Testis (tissue), 3 donors: ENCODE measurements around the gene TMBIM6. TPM values are rescaled to one million over a fixed set of nuclear protein-coding genes. Genes with fewer than 3 reads are reported as not detected.

Experiments used
- DNase-seq: peaks from one replicate; pipeline ENCODE4 v3.0.0-alpha.2; 2019
- H3K27ac ChIP-seq, 2 donors: fragments of 200-600 bp; sonication (generic); one replicate each; pipeline ENCODE4 v1.5.1; 2019
- H3K27me3 ChIP-seq: fragments of 200-600 bp; sonication (generic); one replicate; pipeline ENCODE4 v1.5.1; 2019
- H3K36me3 ChIP-seq: fragments of 200-600 bp; sonication (generic); one replicate; pipeline ENCODE4 v1.5.1; 2017; ENCODE audit warnings: low read depth; ENCODE audit errors: missing control alignments
- H3K4me1 ChIP-seq: fragments of 200-600 bp; sonication (generic); one replicate; pipeline ENCODE4 v1.5.1; 2019
- H3K4me3 ChIP-seq, 2 donors: fragments of 200-600 bp; sonication (generic); one replicate each; pipeline ENCODE4 v1.5.1; 2017 to 2019
- H3K9me3 ChIP-seq: fragments of 200-600 bp; sonication (generic); one replicate; pipeline ENCODE4 v1.5.1; 2017
- CTCF ChIP-seq, 3 experiments: fragments of 450-650 bp in 2 of 3; fragments of 200-600 bp in 1 of 3; sonication (generic) in 1 of 3; IDR thresholded peaks; one replicate each; pipeline ENCODE4 v1.5.1; 2016 to 2019; ENCODE audit warnings: antibody characterized with exemption in 3 of 3, mild to moderate bottlenecking in 2 of 3, moderate library complexity in 1 of 3
- POLR2A ChIP-seq: fragments of 450-650 bp; IDR thresholded peaks from one replicate; pipeline ENCODE4 v1.6.1; 2017; ENCODE audit warnings: antibody characterized with exemption, mild to moderate bottlenecking, moderate library complexity
- WGBS, 2 donors: methylation state at CpG; one replicate each; pipeline ENCODE4 v1.1.5; 2018; 5-methylcytosine and 5-hydroxymethylcytosine counted together
- intact Hi-C: fragments of 100-400 bp; cut with DNase I; formaldehyde crosslinking; loops from one replicate; pipeline ENCODE4 v1.15.1; 2023; ENCODE audit warnings: low total_unique reads
- polyA plus RNA-seq: library from polyadenylated mRNA; stranded (reverse); fragments of 350-450 nt; fragmentation: Illumina TruSeq; extraction: RNeasy Lipid Tissue Mini Kit (QIAGEN cat#74804); gene quantifications from one replicate; pipeline ENCODE4 v1.2.3, GENCODE V29; 2014; ENCODE audit warnings: low read depth, low replicate concordance; ENCODE audit not compliant: insufficient read depth
- total RNA-seq, 2 donors: library from RNA; depleted of rRNA; stranded (reverse); fragments of >200 nt; gene quantifications; one replicate each; pipeline ENCODE4 v1.2.3, GENCODE V29; 2016

Gene TMBIM6
- total and polyA plus RNA-seq, 3 donors from 2014 or later: 407 to 618 (median 440) TPM

GRCh38 chr12:49750027-49750995, 9.0 kb downstream of the TMBIM6 start:
- no peak for DNase-seq
- intact Hi-C loops: no loop called here
- H3K4me1 ChIP-seq: peaks cover 32% of the 10 kb centered on the region
- no peak for TF ChIP-seq POLR2A
- no peak for TF ChIP-seq CTCF (IDR thresholded peaks at IDR 0.05)
- H3K4me3 ChIP-seq: no peak overlapping the region
- WGBS, 2 donors: 69 to 71% methylated on average over 8 of the region's 8 CpGs
- no peak overlapping the region for H3K27ac ChIP-seq
- H3K9me3 ChIP-seq: no peaks in the 10 kb centered on the region
- H3K27me3 ChIP-seq: no peaks in the 10 kb centered on the region
- H3K36me3 ChIP-seq: no peaks in the 10 kb centered on the region

- Histone ChIP-seq H3K36me3 (no peaks in the 10 kb centered on the region), H3K4me1 (peaks cover 32% of the 10 kb centered on the region), H3K9me3 (no peaks in the 10 kb centered on the region), H3K27ac (no peak overlapping the region), H3K27me3 (no peaks in the 10 kb centered on the region), H3K4me3 (no peak overlapping the region)
- no peak for DNase-seq
- no peak for TF ChIP-seq POLR2A
- 33 to 61% methylated on average over 1 of the region's 1 CpG for WGBS, 2 donors
- intact Hi-C loops: no loop called here
These were observed 9.6 kb downstream of the TMBIM6 start for GRCh38 chr12:49750996-49751393.

GRCh38 chr12:49761677-49762467, 20.5 kb downstream of the TMBIM6 start:
- no peak overlapping the region for H3K27ac ChIP-seq
- no peaks in the 10 kb centered on the region for H3K4me1 ChIP-seq
- no peaks in the 10 kb centered on the region for H3K27me3 ChIP-seq
- H3K9me3 ChIP-seq: no peaks in the 10 kb centered on the region
- intact Hi-C loops: no loop called here
- no peaks in the 10 kb centered on the region for H3K36me3 ChIP-seq
- DNase-seq: no peak
- 83 to 88% methylated on average over 4 of the region's 4 CpGs for WGBS, 2 donors
- no peak overlapping the region for H3K4me3 ChIP-seq
- TF ChIP-seq CTCF (IDR thresholded peaks at IDR 0.05) (no peak), POLR2A (no peak)

- Histone ChIP-seq H3K27me3 (no peaks in the 10 kb centered on the region), H3K4me3 (no peak overlapping the region), H3K9me3 (no peaks in the 10 kb centered on the region), H3K36me3 (no peaks in the 10 kb centered on the region), H3K27ac (no peak overlapping the region), H3K4me1 (no peaks in the 10 kb centered on the region)
- TF ChIP-seq CTCF (IDR thresholded peaks at IDR 0.05): no peak
- no peak for TF ChIP-seq POLR2A
- no peak for DNase-seq
- 75 to 87% methylated on average over 5 of the region's 5 CpGs for WGBS, 2 donors
- intact Hi-C loops: no loop called here
These were observed 21.1 kb downstream of the TMBIM6 start for GRCh38 chr12:49762468-49762847.

- no peaks in the 10 kb centered on the region for H3K9me3 ChIP-seq
- H3K27ac ChIP-seq: no peak overlapping the region
- no peaks in the 10 kb centered on the region for H3K27me3 ChIP-seq
- no peak overlapping the region for H3K4me3 ChIP-seq
- no peaks in the 10 kb centered on the region for H3K36me3 ChIP-seq
- intact Hi-C loops: no loop called here
- no peaks in the 10 kb centered on the region for H3K4me1 ChIP-seq
- 47 to 48% methylated on average over 8 of the region's 8 CpGs for WGBS, 2 donors
- TF ChIP-seq POLR2A (no peak), CTCF (IDR thresholded peaks at IDR 0.05) (peak; percentile 13 to 69 (median 54))
- peak; percentile 83 for DNase-seq
These were observed 21.7 kb downstream of the TMBIM6 start for GRCh38 chr12:49763006-49763591.
